Lung (tissue), 12 donors: ENCODE results near the gene ARMC8. TPM values are rescaled to one million over a fixed set of nuclear protein-coding genes. Genes with fewer than 3 reads are reported as not detected.

Experiments
- ATAC-seq: fragments of 200-7000 bp; cut with Tn5 transposase; one replicate; pipeline ENCODE4 v1.9.1; 2020; ENCODE audit warnings: moderate number of reproducible peaks; ENCODE audit not compliant: insufficient read depth, low FRiP score
- DNase-seq, 3 donors: peaks; one replicate each; pipeline ENCODE4 v3.0.0-alpha.2; 2013 to 2017
- H3K27ac ChIP-seq, 2 donors: one replicate each; pipeline ENCODE4 v1.5.1; 2013; ENCODE audit warnings: mild to moderate bottlenecking in 2 of 2, moderate library complexity in 2 of 2, control low read depth in 1 of 2, inconsistent platforms in 1 of 2, low read depth in 1 of 2, low read length in 1 of 2
- H3K27me3 ChIP-seq, 3 donors: one replicate each; pipeline ENCODE4 v1.5.1; 2013; ENCODE audit warnings: low read length in 2 of 3; ENCODE audit not compliant: control insufficient read depth in 3 of 3, insufficient read depth in 3 of 3
- H3K36me3 ChIP-seq, 4 donors: one replicate each; pipeline ENCODE4 v1.5.1; 2013; ENCODE audit warnings: low read length in 4 of 4, mild to moderate bottlenecking in 1 of 4, moderate library complexity in 1 of 4; ENCODE audit not compliant: control insufficient read depth in 4 of 4, insufficient read depth in 4 of 4
- H3K4me1 ChIP-seq, 5 donors: one replicate each; pipeline ENCODE4 v1.5.1; 2013; ENCODE audit warnings: low read length in 5 of 5, mild to moderate bottlenecking in 2 of 5, moderate library complexity in 1 of 5; ENCODE audit not compliant: control insufficient read depth in 5 of 5, insufficient read depth in 5 of 5
- H3K4me3 ChIP-seq: one replicate; pipeline ENCODE4 v1.5.1; 2013; ENCODE audit warnings: mild to moderate bottlenecking, control low read depth, moderate library complexity
- H3K9ac ChIP-seq, 2 donors: one replicate each; pipeline ENCODE4 v1.5.1; 2013; ENCODE audit warnings: low read length in 2 of 2, control low read depth in 1 of 2; ENCODE audit not compliant: insufficient read depth in 1 of 2
- H3K9me3 ChIP-seq, 4 donors: one replicate each; pipeline ENCODE4 v1.5.1; 2013; ENCODE audit warnings: low read length in 3 of 4, mild to moderate bottlenecking in 1 of 4, moderate library complexity in 1 of 4; ENCODE audit not compliant: control insufficient read depth in 4 of 4, insufficient read depth in 3 of 4
- WGBS, 2 donors: extraction: QIAGEN DNeasy Blood & Tissue Kit; methylation state at CpG; one replicate each; pipeline ENCODE4 v1.1.7; 2013; 5-methylcytosine and 5-hydroxymethylcytosine counted together
- polyA plus RNA-seq, 2 donors: library from polyadenylated mRNA; stranded (reverse); fragments of 200-250 nt; gene quantifications; one replicate each; pipeline ENCODE4 v1.2.1, GENCODE V29; 2013
- total RNA-seq, 2 donors: library from RNA; depleted of rRNA in 1 of 2; stranded (reverse); fragments of >200 nt in 1 of 2; gene quantifications; one replicate each; pipeline ENCODE4 v1.2.1, GENCODE V29; 2014 to 2021
- TF ChIP-seq, protein P1 (sequence below): IDR thresholded peaks from 2 replicates; pipeline ENCODE4 v1.5.1; 2012; ENCODE audit warnings: mild to moderate bottlenecking; ENCODE audit errors: control extremely low read depth, extremely low read depth
- donor health status: control.
- donor health status: control.
- donor health status: Bipolar disorder and iron deficiency.
- donor health status: healthy.
- donor health status: DM: yes; HTN: yes; CAD: no.

ARMC8 gene
- total and polyA plus RNA-seq, 4 donors = 14.2 to 68.8 (median 37.9) TPM

DNA sequence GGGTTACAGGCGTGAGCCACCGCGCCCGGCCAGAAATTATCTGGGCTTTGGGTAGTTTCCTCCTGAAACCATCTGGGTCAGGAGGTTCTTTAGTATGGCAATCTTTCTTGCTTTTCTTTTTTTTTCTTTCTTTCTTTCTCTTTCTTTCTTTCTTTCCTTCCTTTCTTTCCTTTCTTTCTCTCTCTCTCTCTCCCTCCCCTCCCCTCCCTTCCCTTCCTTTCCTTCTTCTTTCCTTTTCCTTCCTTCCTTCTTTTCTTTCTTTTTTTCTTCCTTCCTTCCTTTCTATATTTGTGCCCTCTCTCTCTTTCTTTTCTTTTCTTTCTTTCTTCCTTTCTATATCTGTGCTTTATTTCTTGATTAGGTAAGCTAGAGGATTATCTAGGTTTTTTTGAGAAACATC, 29.4 kb upstream of the ARMC8 start:
- Histone ChIP-seq H3K36me3 (peaks cover 3 to 7% (median 5%) of the 10 kb centered on the region in 4 donors), H3K9ac (no peak overlapping the region), H3K9me3 (no peaks in the 10 kb centered on the region), H3K4me3 (no peak overlapping the region), H3K27me3 (no peaks in the 10 kb centered on the region), H3K4me1 (no peaks in the 10 kb centered on the region), H3K27ac (no peak overlapping the region)
- DNase-seq (no peak), ATAC-seq (no peak)
- TF ChIP-seq, protein P1, sequence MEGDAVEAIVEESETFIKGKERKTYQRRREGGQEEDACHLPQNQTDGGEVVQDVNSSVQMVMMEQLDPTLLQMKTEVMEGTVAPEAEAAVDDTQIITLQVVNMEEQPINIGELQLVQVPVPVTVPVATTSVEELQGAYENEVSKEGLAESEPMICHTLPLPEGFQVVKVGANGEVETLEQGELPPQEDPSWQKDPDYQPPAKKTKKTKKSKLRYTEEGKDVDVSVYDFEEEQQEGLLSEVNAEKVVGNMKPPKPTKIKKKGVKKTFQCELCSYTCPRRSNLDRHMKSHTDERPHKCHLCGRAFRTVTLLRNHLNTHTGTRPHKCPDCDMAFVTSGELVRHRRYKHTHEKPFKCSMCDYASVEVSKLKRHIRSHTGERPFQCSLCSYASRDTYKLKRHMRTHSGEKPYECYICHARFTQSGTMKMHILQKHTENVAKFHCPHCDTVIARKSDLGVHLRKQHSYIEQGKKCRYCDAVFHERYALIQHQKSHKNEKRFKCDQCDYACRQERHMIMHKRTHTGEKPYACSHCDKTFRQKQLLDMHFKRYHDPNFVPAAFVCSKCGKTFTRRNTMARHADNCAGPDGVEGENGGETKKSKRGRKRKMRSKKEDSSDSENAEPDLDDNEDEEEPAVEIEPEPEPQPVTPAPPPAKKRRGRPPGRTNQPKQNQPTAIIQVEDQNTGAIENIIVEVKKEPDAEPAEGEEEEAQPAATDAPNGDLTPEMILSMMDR = no peak
- 94 to 98% methylated on average over 4 of the region's 4 CpGs for WGBS, 2 donors

DNA sequence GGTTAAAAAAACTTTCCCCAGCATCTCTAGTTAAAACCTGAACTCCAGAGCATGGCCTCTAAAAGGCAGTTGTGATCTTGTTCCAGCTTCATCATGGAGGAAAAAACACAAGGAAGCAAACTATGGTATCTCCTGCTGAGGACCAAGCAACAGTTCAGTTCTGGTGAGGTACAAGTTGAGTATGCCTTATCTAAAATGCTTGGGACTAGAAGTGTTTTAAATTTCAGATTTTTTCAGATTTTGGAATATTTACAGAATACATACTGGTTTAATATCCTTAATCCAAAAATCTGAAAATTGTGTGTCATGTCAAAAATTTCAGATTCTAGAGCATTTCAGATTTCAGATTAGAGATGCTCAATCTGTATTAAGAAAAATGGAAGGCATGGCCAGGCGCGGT, 22.0 kb upstream of the ARMC8 start:
- H3K27ac ChIP-seq = no peak overlapping the region
- H3K9ac ChIP-seq = no peak overlapping the region
- no peak overlapping the region for H3K4me3 ChIP-seq
- WGBS, 2 donors = 95 to 98% methylated on average over 2 of the region's 2 CpGs
- peaks cover 18 to 34% (median 33%) of the 10 kb centered on the region in 4 donors for H3K36me3 ChIP-seq
- H3K4me1 ChIP-seq = no peaks in the 10 kb centered on the region
- no peaks in the 10 kb centered on the region for H3K27me3 ChIP-seq
- DNase-seq (no peak), ATAC-seq (no peak)
- TF ChIP-seq, protein P1 = no peak
- no peaks in the 10 kb centered on the region for H3K9me3 ChIP-seq

DNA sequence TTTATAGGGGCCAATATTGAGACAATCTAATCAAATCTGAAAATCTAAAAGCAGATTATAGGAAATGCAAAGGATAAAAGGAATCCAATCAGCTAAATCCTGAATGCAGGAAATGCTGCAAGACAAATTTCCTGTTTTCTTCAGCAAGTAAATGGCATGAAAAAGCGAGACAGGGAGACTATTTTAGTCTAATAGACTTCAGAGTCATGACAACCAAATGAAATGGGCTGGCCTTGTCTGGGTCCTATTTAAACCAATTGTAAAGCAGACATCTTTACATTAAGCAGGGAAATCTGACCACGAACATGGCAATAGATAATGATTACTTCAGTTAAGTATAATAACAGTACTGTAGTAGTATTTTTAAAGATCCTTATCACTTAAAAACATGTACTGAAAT, 14.5 kb upstream of the ARMC8 start:
- H3K4me3 ChIP-seq = no peak overlapping the region
- WGBS, 2 donors = 49 to 63% methylated on average over 2 of the region's 2 CpGs
- no peak for ATAC-seq
- DNase-seq = no peak
- H3K27ac ChIP-seq = no peak overlapping the region
- TF ChIP-seq, protein P1 = no peak
- peaks cover 0 to 12% (median 5%) of the 10 kb centered on the region in 5 donors for H3K4me1 ChIP-seq
- H3K9me3 ChIP-seq = no peaks in the 10 kb centered on the region
- peaks cover 0 to 23% (median 10%) of the 10 kb centered on the region in 4 donors for H3K36me3 ChIP-seq
- no peaks in the 10 kb centered on the region for H3K27me3 ChIP-seq
- no peak overlapping the region for H3K9ac ChIP-seq
